Tibial nerve (tissue), 3 donors: Measurements from ENCODE around the gene DERL3.

Experiments used
- POLR2A ChIP-seq, 2 donors: fragments of 450-650 bp; IDR thresholded peaks; one replicate each; pipeline ENCODE4 v1.6.1; 2017; ENCODE audit warnings: antibody characterized with exemption in 2 of 2, mild to moderate bottlenecking in 2 of 2, moderate library complexity in 2 of 2
- TF ChIP-seq, protein P1 (sequence below), 5 experiments: fragments of 200-600 bp in 3 of 5; fragments of 450-650 bp in 2 of 5; sonication (generic) in 3 of 5; IDR thresholded peaks; one replicate each; pipeline ENCODE4 v1.5.1; 2016 to 2019; ENCODE audit warnings: antibody characterized with exemption in 5 of 5, mild to moderate bottlenecking in 3 of 5, moderate library complexity in 2 of 5

DNA sequence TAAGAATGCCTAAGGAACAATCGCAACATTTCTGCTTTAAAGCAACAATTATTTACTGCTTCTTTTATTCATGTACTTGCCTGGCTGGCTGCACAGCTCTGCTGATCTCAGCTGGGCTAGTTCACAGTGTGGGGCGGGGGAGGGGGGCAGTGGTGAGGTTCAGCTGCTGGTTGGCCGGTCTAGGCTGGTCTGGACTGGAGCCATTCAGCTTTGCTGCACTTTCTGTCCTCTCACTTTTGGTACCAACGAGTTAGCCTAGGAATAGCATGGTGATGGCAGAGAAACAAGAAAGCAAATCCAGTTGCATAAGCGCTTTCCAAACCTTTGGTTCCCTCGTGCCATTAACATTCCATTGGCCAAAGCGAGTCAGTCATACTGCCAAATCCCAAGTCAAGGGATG lies 39.4 kb upstream of the DERL3 start:
- no peak for TF ChIP-seq POLR2A (IDR thresholded peaks at IDR 0.05)
- TF ChIP-seq, protein P1, sequence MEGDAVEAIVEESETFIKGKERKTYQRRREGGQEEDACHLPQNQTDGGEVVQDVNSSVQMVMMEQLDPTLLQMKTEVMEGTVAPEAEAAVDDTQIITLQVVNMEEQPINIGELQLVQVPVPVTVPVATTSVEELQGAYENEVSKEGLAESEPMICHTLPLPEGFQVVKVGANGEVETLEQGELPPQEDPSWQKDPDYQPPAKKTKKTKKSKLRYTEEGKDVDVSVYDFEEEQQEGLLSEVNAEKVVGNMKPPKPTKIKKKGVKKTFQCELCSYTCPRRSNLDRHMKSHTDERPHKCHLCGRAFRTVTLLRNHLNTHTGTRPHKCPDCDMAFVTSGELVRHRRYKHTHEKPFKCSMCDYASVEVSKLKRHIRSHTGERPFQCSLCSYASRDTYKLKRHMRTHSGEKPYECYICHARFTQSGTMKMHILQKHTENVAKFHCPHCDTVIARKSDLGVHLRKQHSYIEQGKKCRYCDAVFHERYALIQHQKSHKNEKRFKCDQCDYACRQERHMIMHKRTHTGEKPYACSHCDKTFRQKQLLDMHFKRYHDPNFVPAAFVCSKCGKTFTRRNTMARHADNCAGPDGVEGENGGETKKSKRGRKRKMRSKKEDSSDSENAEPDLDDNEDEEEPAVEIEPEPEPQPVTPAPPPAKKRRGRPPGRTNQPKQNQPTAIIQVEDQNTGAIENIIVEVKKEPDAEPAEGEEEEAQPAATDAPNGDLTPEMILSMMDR (IDR thresholded peaks at IDR 0.05), result no peak
